Measurements from ENCODE around the gene PRDM2. TPM values are rescaled to one million over a fixed set of nuclear protein-coding genes. Genes with fewer than 3 reads are reported as not detected.

Gene PRDM2
- total RNA-seq, 3 donors from 2014 or later = 34.7 to 56.1 (median 39.8) TPM

- ATAC-seq (no peak), DNase-seq (no peak)
- H3K4me1 ChIP-seq (ENCODE audit: low read depth) = no peaks in the 10 kb centered on the region
- no peaks in the 10 kb centered on the region for H3K9me3 ChIP-seq
- no peak overlapping the region for H3K4me3 ChIP-seq
- no peaks in the 10 kb centered on the region for H3K36me3 ChIP-seq (ENCODE audit: low read depth)
- intact Hi-C loops (cut with DNase I, micrococcal nuclease) = no loop called here
- TF ChIP-seq CTCF (IDR thresholded peaks at IDR 0.05) = no peak
Measured at GRCh38 chr1:13722808-13723360, 22.9 kb downstream of the PRDM2 start.

- Histone ChIP-seq H3K4me3 (no peak overlapping the region), H3K36me3 (ENCODE audit: low read depth) (no peaks in the 10 kb centered on the region), H3K9me3 (no peaks in the 10 kb centered on the region), H3K4me1 (ENCODE audit: low read depth) (no peaks in the 10 kb centered on the region)
- TF ChIP-seq CTCF (IDR thresholded peaks at IDR 0.05) = no peak
- DNase-seq (no peak), ATAC-seq (peak; percentile 57)
- intact Hi-C loops (cut with DNase I, micrococcal nuclease) = no loop called here
Measured at GRCh38 chr1:13723810-13724209, 23.8 kb downstream of the PRDM2 start.

GRCh38 chr1:13725714-13726175 lies 25.8 kb downstream of the PRDM2 start:
- Histone ChIP-seq H3K4me3 (no peak overlapping the region), H3K4me1 (ENCODE audit: low read depth) (peaks cover 7% of the 10 kb centered on the region), H3K36me3 (ENCODE audit: low read depth) (no peaks in the 10 kb centered on the region), H3K9me3 (no peaks in the 10 kb centered on the region)
- DNase-seq (peak in 2 of 3 donors; percentile 49 to 82), ATAC-seq (peak; percentile 74)
- intact Hi-C loops (cut with DNase I, micrococcal nuclease) = loop anchor here in 1 of 2 donors (5.0 kb wide), 1 partner anchor 58 kb away; no protein-coding TSS in a partner anchor
- peak; percentile 11 for TF ChIP-seq CTCF (IDR thresholded peaks at IDR 0.05)

GRCh38 chr1:13728091-13728715 lies 28.2 kb downstream of the PRDM2 start:
- intact Hi-C loops (cut with DNase I, micrococcal nuclease) = loop anchor here in 1 of 2 donors (5.0 kb wide), 1 partner anchor 61 kb away; no protein-coding TSS in a partner anchor
- Histone ChIP-seq H3K36me3 (ENCODE audit: low read depth) (no peaks in the 10 kb centered on the region), H3K9me3 (no peaks in the 10 kb centered on the region), H3K4me1 (ENCODE audit: low read depth) (peaks cover 7% of the 10 kb centered on the region), H3K4me3 (no peak overlapping the region)
- ATAC-seq = no peak
- no peak for DNase-seq
- no peak for TF ChIP-seq CTCF (IDR thresholded peaks at IDR 0.05)

- no peak for ATAC-seq
- intact Hi-C loops (cut with DNase I, micrococcal nuclease) = no loop called here
Measured at GRCh38 chr1:13730291-13730690, 30.3 kb downstream of the PRDM2 start.

More at GRCh38 chr1:13730291-13730690, 30.3 kb downstream of the PRDM2 start:
- no peaks in the 10 kb centered on the region for H3K36me3 ChIP-seq (ENCODE audit: low read depth)
- no peaks in the 10 kb centered on the region for H3K9me3 ChIP-seq
- TF ChIP-seq CTCF (IDR thresholded peaks at IDR 0.05) = no peak
- no peak overlapping the region for H3K4me3 ChIP-seq
- DNase-seq = no peak
- peaks cover 7% of the 10 kb centered on the region for H3K4me1 ChIP-seq (ENCODE audit: low read depth)
